GM13977 (cell line): ENCODE measurements around the gene TNFSF15.

Experiments used
- DNase-seq: peaks from one replicate; pipeline ENCODE4 v3.0.0; 2012; ENCODE audit warnings: low spot score
- in situ Hi-C: fragments of 300-500 bp; cut with MboI; formaldehyde crosslinking; loops from one replicate; pipeline ENCODE4 v1.12.0; 2022; ENCODE audit warnings: low sequenced_read_pairs, low pct_unique_long_range_greater_than_20kb, mixed read lengths, inconsistent platforms; ENCODE audit not compliant: unreplicated experiment
- TF ChIP-seq, protein P1 (sequence below): IDR thresholded peaks from 2 replicates; pipeline ENCODE4 v1.5.1; 2012; ENCODE audit warnings: mild to moderate bottlenecking, control low read depth; ENCODE audit not compliant: insufficient read depth; ENCODE audit errors: extremely low read depth, missing control alignments

TNFSF15 gene

GRCh38 chr9:114776683-114777399, 29.0 kb downstream of the TNFSF15 start:
- TF ChIP-seq, protein P1, sequence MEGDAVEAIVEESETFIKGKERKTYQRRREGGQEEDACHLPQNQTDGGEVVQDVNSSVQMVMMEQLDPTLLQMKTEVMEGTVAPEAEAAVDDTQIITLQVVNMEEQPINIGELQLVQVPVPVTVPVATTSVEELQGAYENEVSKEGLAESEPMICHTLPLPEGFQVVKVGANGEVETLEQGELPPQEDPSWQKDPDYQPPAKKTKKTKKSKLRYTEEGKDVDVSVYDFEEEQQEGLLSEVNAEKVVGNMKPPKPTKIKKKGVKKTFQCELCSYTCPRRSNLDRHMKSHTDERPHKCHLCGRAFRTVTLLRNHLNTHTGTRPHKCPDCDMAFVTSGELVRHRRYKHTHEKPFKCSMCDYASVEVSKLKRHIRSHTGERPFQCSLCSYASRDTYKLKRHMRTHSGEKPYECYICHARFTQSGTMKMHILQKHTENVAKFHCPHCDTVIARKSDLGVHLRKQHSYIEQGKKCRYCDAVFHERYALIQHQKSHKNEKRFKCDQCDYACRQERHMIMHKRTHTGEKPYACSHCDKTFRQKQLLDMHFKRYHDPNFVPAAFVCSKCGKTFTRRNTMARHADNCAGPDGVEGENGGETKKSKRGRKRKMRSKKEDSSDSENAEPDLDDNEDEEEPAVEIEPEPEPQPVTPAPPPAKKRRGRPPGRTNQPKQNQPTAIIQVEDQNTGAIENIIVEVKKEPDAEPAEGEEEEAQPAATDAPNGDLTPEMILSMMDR: no peak
- in situ Hi-C loops: no loop called here
- no peak for DNase-seq

GRCh38 chr9:114775981-114776380, 29.9 kb downstream of the TNFSF15 start:
- DNase-seq: no peak
- TF ChIP-seq, protein P1: no peak
- in situ Hi-C loops: no loop called here

GRCh38 chr9:114775121-114775520, 30.7 kb downstream of the TNFSF15 start:
- TF ChIP-seq, protein P1: no peak
- in situ Hi-C loops: no loop called here

DNA sequence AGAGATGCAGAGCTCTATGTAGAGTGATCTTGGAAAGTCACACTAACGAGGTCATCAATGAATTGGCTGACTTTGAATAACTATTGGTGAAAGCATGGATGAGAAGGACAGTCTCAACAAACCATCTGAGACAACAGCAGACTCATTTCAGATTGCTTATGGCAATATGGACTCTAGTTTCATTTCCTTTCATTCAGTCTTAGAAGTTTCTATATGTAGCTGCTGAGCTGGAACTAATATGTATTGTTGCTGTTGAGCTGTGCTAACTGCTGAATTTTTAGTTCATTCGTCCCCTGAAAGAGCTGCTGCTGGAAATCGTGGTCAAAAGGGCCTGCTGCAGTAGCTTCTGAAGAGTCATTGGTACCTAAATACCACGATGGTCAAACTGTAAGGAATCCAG, 31.3 kb downstream of the TNFSF15 start:
- in situ Hi-C loops: no loop called here
- no peak for DNase-seq
- TF ChIP-seq, protein P1: no peak

More at GRCh38 chr9:114775121-114775520, 30.7 kb downstream of the TNFSF15 start:
- no peak for DNase-seq

- TF ChIP-seq, protein P1: no peak
- in situ Hi-C loops: no loop called here
- DNase-seq: no peak
These were observed 34.0 kb downstream of the TNFSF15 start for GRCh38 chr9:114771889-114772288.

DNA sequence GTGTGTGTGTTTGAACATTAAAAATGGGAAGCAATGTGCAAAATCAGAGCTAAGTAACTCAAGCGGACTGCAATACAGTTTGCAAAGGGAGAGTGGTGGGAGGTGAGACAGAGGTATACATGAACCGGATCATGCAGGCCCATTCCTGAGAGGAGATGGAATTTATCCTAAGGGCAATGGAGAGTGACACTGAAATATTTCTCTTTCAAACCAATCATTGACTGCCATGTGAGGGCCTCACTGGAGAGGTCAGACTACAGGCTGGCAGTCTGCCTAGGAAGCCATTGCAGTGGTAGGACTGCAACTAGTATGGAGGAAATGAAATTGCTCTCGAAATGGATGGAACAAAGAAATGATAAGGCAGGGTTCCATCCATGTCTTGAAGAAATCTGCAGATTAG, 34.8 kb downstream of the TNFSF15 start:
- DNase-seq: no peak
- in situ Hi-C loops: no loop called here
- TF ChIP-seq, protein P1: no peak
